Muscle of leg (tissue), 11 donors: Measurements from ENCODE around the gene MASTL. TPM values are rescaled to one million over a fixed set of nuclear protein-coding genes. Genes with fewer than 3 reads are reported as not detected.
"Not testable (repeated sequence)": the region's sequence is repeated elsewhere in the genome, so short reads cannot be mapped to it uniquely, and the experiment has no call there.

ENCODE experiments used
- DNase-seq: peaks from one replicate; pipeline ENCODE4 v3.0.0; 2013
- H3K27ac ChIP-seq: one replicate; pipeline ENCODE4 v1.5.1; 2013; ENCODE audit warnings: mild to moderate bottlenecking, low read length, control low read depth
- H3K27me3 ChIP-seq: one replicate; pipeline ENCODE4 v1.6.1; 2013; ENCODE audit warnings: low read length; ENCODE audit not compliant: control insufficient read depth, insufficient read depth
- H3K36me3 ChIP-seq: one replicate; pipeline ENCODE4 v1.6.1; 2013; ENCODE audit warnings: low read length; ENCODE audit not compliant: control insufficient read depth, insufficient read depth
- H3K4me1 ChIP-seq: one replicate; pipeline ENCODE4 v1.6.1; 2013; ENCODE audit warnings: low read length; ENCODE audit not compliant: control insufficient read depth, insufficient read depth
- H3K4me3 ChIP-seq: one replicate; pipeline ENCODE4 v1.5.1; 2013; ENCODE audit warnings: low read length, control low read depth
- H3K9me3 ChIP-seq: replicated peaks from 2 replicates; pipeline ENCODE4 v1.6.1; 2013; ENCODE audit warnings: low read depth, low read length; ENCODE audit not compliant: control insufficient read depth
- WGBS: methylation state at CpG from one replicate; pipeline ENCODE4 v1.1.5; 2013; ENCODE audit warnings: missing lambda C conversion rate; ENCODE audit not compliant: insufficient coverage; 5-methylcytosine and 5-hydroxymethylcytosine counted together
- polyA plus RNA-seq, 8 donors: library from polyadenylated mRNA; unstranded; fragments of 120-200 nt; gene quantifications; one replicate each; pipeline versions ENCODE4 v1.2.1 to v1.2.3, GENCODE V29; 2013; ENCODE audit warnings: inconsistent platforms in 1 of 8, low replicate concordance in 1 of 8; ENCODE audit not compliant: insufficient read length in 8 of 8, insufficient read depth in 1 of 8
- total RNA-seq: library from RNA; stranded (reverse); fragments of 120-200 nt; gene quantifications from one replicate; pipeline ENCODE4 v1.2.4, GENCODE V29; 2013

MASTL gene
- total and polyA plus RNA-seq, 9 donors: 4.8 to 10.7 (median 8.5) TPM

DNA sequence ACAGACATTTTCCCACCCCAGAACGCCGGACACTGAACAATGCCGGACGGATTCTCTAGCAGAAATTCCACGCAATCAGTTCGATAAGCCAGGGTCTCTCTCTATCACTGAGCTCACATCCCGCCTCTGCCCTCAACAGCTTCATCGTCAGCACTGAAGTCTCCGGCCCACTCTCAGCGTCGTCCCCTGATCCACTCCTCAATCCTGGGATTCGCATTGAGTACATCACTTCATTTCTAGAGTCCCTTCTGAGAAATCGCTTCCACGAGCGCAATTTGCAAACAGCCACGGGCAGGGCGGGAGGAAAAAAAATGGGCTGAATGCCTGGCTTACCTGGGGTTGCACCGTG lies 1.3 kb upstream of the MASTL start:
- peak overlapping the region; percentile 100 for H3K27ac ChIP-seq
- H3K9me3 ChIP-seq: no peaks in the 10 kb centered on the region
- peaks cover 7% of the 10 kb centered on the region for H3K36me3 ChIP-seq
- H3K27me3 ChIP-seq: no peaks in the 10 kb centered on the region
- no peak for DNase-seq
- H3K4me1 ChIP-seq: peaks cover 8% of the 10 kb centered on the region
- WGBS: 0% methylated on average over 18 of the region's 18 CpGs
- peak overlapping the region; percentile 99 for H3K4me3 ChIP-seq

DNA sequence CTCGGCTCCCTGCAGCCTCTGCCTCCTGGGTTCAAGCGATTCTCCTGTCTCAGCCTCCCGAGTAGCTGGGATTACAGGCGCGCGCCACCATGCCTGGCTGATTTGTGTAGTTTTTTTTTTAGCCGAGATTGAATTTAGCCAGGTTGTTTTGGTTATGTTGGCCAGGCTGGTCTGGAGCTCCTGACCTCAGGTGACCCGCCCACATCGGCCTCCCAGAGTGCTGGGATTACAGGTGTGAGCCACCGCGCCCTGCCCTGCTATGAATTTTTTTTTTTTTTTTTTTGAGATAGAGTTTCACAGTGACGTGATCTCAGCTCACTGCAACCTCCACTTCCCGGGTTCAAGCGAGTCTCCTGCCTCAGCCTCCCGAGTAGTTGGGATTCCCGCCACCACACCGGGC lies 1.4 kb downstream of the MASTL start:
- not testable (repeated sequence) for H3K27me3 ChIP-seq, H3K9me3 ChIP-seq, H3K4me1 ChIP-seq, DNase-seq
- peak overlapping the region; percentile 87 for H3K27ac ChIP-seq
- WGBS: 71% methylated on average over 6 of the region's 17 CpGs
- peaks cover 11% of the 10 kb centered on the region for H3K36me3 ChIP-seq
- peak overlapping the region; percentile 99 for H3K4me3 ChIP-seq

DNA sequence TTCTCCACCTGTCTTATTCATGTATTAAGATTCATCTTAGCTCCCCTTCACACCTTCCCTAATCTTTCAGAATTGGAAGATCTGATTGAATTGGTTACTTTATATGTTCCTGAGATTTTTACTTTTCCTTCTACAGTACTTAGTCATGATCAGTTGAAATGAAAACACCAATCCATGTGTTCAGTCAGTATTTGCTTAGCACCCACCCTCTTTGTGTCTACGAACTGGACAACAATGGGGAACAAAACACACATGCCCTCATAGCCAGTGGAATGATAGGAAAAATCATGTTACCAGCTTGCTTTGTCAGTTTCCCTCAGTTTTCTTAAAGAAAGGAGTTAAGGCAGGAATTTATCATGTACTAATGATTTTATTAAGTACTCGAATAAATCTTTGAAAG lies 2.0 kb downstream of the MASTL start:
- H3K4me3 ChIP-seq: no peak overlapping the region
- DNase-seq: no peak
- no CpG with 5 or more reads among the region's 2 CpGs for WGBS

DNA sequence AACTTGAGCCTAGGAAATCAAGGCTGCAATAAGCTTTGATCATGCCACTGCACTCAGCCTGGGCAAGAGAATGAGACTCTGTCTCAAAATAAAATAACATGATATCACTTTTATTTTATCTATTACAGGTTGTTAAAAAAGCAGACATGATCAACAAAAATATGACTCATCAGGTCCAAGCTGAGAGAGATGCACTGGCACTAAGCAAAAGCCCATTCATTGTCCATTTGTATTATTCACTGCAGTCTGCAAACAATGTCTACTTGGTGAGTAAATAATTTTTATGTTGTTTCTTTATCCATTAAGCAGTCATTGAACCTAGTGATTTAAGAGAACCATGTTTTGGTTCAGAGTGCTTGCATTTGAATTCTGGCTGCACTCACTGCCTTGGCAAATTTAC lies 3.3 kb downstream of the MASTL start:
- Histone ChIP-seq H3K27ac (no peak overlapping the region), H3K4me3 (no peak overlapping the region), H3K27me3 (no peaks in the 10 kb centered on the region), H3K4me1 (peaks cover 8% of the 10 kb centered on the region), H3K9me3 (no peaks in the 10 kb centered on the region), H3K36me3 (peaks cover 15% of the 10 kb centered on the region)
- no peak for DNase-seq

More for the DNA sequence above, 2.0 kb downstream of the MASTL start:
- Histone ChIP-seq H3K36me3 (peaks cover 12% of the 10 kb centered on the region), H3K27me3 (no peaks in the 10 kb centered on the region), H3K4me1 (peaks cover 8% of the 10 kb centered on the region), H3K27ac (no peak overlapping the region), H3K9me3 (no peaks in the 10 kb centered on the region)

DNA sequence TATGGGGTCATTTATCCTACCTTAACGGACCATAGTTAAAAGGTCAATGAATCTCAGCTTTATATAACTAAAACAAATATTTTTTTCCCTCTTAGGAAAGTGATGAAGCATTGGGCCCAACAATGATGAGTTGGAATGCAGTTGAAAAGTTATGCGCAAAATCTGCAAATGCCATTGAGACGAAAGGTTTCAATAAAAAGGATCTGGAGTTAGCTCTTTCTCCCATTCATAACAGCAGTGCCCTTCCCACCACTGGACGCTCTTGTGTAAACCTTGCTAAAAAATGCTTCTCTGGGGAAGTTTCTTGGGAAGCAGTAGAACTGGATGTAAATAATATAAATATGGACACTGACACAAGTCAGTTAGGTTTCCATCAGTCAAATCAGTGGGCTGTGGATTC lies 14.7 kb downstream of the MASTL start:
- Histone ChIP-seq H3K27me3 (no peaks in the 10 kb centered on the region), H3K4me1 (no peaks in the 10 kb centered on the region), H3K27ac (no peak overlapping the region), H3K36me3 (peaks cover 29% of the 10 kb centered on the region), H3K9me3 (no peaks in the 10 kb centered on the region), H3K4me3 (no peak overlapping the region)
- DNase-seq: no peak
- no CpG with 5 or more reads among the region's 4 CpGs for WGBS

DNA sequence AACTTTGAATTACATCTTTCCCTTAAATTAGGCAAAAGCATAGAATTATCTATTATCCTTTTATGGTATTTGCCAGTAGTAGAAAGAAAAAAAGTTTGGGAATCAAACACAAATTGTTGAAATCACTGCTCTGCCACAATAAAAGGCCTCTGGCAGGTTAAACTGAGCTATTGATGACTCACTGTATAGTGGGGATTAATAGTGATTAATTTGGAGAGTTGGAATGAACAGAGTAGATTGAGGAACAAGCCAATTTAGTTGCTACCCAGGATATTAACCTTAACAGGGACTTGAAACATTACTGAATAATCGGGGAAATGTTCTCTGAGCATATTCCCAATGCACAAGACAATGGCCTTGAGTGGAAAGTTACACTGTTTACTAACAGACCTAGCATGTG lies 33.1 kb downstream of the MASTL start:
- no peaks in the 10 kb centered on the region for H3K4me1 ChIP-seq
- no peak overlapping the region for H3K27ac ChIP-seq
- H3K4me3 ChIP-seq: no peak overlapping the region
- no CpG with 5 or more reads among the region's 1 CpG for whole genome bisulfite sequencing
- H3K36me3 ChIP-seq: peaks cover 7% of the 10 kb centered on the region
- no peak for DNase-seq
- H3K9me3 ChIP-seq: no peaks in the 10 kb centered on the region
- H3K27me3 ChIP-seq: no peaks in the 10 kb centered on the region

DNA sequence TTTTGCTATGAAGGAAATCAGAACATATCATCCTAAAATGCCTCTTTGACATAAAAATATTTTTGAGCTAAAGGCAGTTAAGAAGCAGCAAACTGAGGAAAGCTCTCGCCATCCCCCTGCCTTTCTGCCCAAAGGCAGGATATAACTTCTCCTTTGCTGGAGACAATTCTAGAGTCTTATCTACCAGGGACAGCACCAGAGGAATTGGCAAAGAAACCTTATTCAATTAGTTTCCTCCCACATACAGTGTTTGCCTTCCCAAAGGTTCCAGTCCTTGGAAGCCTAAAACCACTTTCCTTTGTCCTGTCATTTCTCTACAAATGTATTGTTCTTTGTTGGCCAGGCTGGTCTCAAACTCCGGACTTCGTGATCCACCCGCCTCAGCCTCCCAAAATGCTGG lies 33.7 kb downstream of the MASTL start:
- H3K36me3 ChIP-seq: peaks cover 7% of the 10 kb centered on the region
- H3K9me3 ChIP-seq: no peaks in the 10 kb centered on the region
- no peak overlapping the region for H3K27ac ChIP-seq
- WGBS: 60% methylated on average over 1 of the region's 4 CpGs
- no peaks in the 10 kb centered on the region for H3K4me1 ChIP-seq
- H3K4me3 ChIP-seq: no peak overlapping the region
- no peaks in the 10 kb centered on the region for H3K27me3 ChIP-seq
- DNase-seq: no peak

DNA sequence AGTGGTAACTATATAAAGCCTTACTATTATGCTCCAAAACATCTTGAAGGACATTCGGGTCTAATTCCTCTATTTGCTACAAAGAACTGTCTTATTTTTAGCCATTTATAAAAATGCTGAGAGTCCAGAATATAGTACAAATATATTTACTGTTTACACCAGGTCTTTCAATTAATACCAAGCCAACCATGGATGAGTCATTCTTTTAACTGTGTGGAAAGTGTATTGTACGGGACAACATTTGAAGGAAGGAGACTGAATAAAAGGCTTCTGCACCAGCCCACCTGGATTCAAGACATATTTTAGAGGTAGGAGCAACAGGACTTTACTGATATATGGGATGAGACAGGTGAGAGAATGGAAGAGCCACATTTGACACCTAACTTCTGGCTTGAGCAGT lies 35.4 kb downstream of the MASTL start:
- Histone ChIP-seq H3K4me3 (no peak overlapping the region), H3K9me3 (no peaks in the 10 kb centered on the region), H3K27me3 (no peaks in the 10 kb centered on the region), H3K27ac (no peak overlapping the region), H3K36me3 (peaks cover 3% of the 10 kb centered on the region), H3K4me1 (no peaks in the 10 kb centered on the region)
- WGBS: 80% methylated on average over 1 of the region's 2 CpGs
- no peak for DNase-seq

DNA sequence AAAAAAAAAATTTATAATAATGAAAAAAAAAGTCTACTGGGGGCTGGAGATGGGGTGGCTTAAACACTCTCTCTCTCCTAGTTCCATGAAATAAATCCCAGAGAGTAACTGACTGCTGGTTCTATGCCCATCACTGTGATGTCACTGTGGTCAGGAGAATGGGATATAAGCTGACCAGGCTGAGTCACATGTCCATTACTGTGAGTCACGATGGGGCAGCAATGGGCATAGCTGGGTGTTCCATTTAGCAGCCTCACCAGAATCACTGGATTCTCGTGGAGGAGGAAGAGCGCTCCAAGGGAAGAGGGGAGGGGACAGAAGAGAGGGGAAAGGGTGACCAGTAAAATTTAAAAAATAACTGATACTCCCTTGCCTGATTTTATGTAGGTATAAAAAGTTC lies 37.1 kb downstream of the MASTL start:
- H3K4me3 ChIP-seq: no peak overlapping the region
- H3K27me3 ChIP-seq: no peaks in the 10 kb centered on the region
- peak; percentile 3 for DNase-seq
- 60% methylated on average over 1 of the region's 3 CpGs for WGBS
- H3K9me3 ChIP-seq: no peaks in the 10 kb centered on the region
- H3K36me3 ChIP-seq: peaks cover 2% of the 10 kb centered on the region
- no peaks in the 10 kb centered on the region for H3K4me1 ChIP-seq
- H3K27ac ChIP-seq: no peak overlapping the region

DNA sequence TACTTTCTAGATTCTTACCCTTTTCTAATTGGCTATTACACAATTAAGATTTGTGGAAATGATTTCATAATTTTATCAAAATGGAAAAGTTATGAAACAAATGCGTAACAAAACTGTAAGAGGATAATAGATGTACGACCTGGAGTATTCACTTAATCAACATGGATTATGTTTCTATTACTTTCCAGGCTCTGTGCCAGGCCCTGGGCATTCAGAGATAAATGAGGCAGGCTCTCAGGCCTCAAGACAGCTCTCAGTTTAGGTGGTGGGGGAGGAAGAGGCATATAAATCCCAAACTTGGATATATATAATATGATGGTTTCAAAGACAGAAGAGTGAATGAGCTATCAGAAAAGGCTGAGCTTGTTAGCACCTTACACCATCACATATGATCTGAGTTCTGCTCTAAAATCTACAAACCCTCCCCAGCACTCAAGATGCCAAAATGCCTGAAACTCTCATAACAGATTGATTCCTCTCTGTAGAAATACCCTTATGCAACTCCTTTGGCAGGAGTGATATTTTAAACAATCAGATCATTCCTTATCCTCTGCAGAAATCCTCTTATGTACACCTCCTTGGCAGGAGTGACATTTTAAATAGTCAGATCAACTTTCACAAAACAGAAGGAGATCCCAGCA lies 42.9 kb downstream of the MASTL start:
- Histone ChIP-seq H3K9me3 (no peaks in the 10 kb centered on the region), H3K27ac (no peak overlapping the region), H3K36me3 (peaks cover 19% of the 10 kb centered on the region), H3K27me3 (no peaks in the 10 kb centered on the region), H3K4me3 (no peak overlapping the region), H3K4me1 (no peaks in the 10 kb centered on the region)
- no CpG with 5 or more reads among the region's 2 CpGs for WGBS
- no peak for DNase-seq

DNA sequence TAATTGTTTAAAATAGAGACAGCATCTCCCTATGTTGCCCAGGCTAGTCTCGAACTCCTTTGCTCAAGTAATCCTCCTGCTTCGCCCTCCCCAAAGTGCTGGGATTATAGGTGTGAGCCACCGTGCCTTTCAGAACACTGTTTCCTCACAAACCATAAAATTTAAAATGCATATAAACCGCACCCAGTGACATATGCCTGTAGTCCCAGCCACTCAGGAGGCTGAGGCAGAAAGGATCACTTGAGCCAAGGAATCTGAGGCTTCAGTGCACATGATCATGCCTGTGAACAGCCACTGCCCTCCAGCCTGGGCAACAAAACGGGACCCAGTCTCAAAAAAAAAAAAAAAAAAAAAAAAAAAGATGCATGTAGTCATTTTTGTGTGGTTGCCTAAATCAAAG lies 48.7 kb downstream of the MASTL start:
- no peaks in the 10 kb centered on the region for H3K4me1 ChIP-seq
- H3K4me3 ChIP-seq: no peak overlapping the region
- H3K27me3 ChIP-seq: no peaks in the 10 kb centered on the region
- WGBS: 100% methylated on average over 1 of the region's 5 CpGs
- no peaks in the 10 kb centered on the region for H3K9me3 ChIP-seq
- DNase-seq: no peak
- no peak overlapping the region for H3K27ac ChIP-seq
- peaks cover 42% of the 10 kb centered on the region for H3K36me3 ChIP-seq
